ENCODE measurements around the gene RYR2. TPM values are rescaled to one million over a fixed set of nuclear protein-coding genes. Genes with fewer than 3 reads are reported as not detected.

RYR2 gene
- total RNA-seq = 15.2 TPM

- intact Hi-C loops (cut with DNase I) = loop anchor here (1.0 to 10.0 kb wide), 2 partner anchors 147 to 344 kb away; no protein-coding TSS in a partner anchor
- Histone ChIP-seq H3K4me1 (peaks cover 0 to 4% of the 10 kb centered on the region in 2 donors), H3K9me3 (no peaks in the 10 kb centered on the region), H3K36me3 (no peaks in the 10 kb centered on the region), H3K27ac (peak within 1 kb of the TSS; percentile 68 to 88), H3K4me3 (peak within 1 kb of the TSS; percentile 73 to 90), H3K27me3 (no peaks in the 10 kb centered on the region)
- DNase-seq (ENCODE audit: low spot score in 2 of 2) = no peak
- TF ChIP-seq CTCF (IDR thresholded peaks at IDR 0.05) = peak; percentile 33 to 89 (median 62)
These were observed at the start of gene RYR2 for GRCh38 chr1:237041795-237042525. TSS of gene RYR2 (plus strand) at chr1:237042184. CDS start at chr1:237042522, 338 bp downstream.

- Histone ChIP-seq H3K9me3 (peaks cover 4 to 10% of the 10 kb centered on the region in 2 donors), H3K27me3 (no peaks in the 10 kb centered on the region), H3K36me3 (no peaks in the 10 kb centered on the region), H3K27ac (no peak overlapping the region), H3K4me1 (peaks cover 0 to 2% of the 10 kb centered on the region in 2 donors), H3K4me3 (no peak overlapping the region)
- TF ChIP-seq CTCF (IDR thresholded peaks at IDR 0.05) = no peak
- peak in 1 of 2 donors; percentile 7 for DNase-seq (ENCODE audit: low spot score in 2 of 2)
- intact Hi-C loops (cut with DNase I) = no loop called here
These were observed 49.5 kb upstream of the RYR2 start for GRCh38 chr1:236992449-236992848.

- Histone ChIP-seq H3K4me3 (no peak overlapping the region), H3K9me3 (peaks cover 4 to 7% of the 10 kb centered on the region in 2 donors), H3K4me1 (peaks cover 0 to 4% of the 10 kb centered on the region in 2 donors), H3K27ac (no peak overlapping the region), H3K27me3 (no peaks in the 10 kb centered on the region), H3K36me3 (no peaks in the 10 kb centered on the region)
- no peak for DNase-seq (ENCODE audit: low spot score in 2 of 2)
- intact Hi-C loops (cut with DNase I) = no loop called here
- TF ChIP-seq CTCF (IDR thresholded peaks at IDR 0.05) = no peak
These were observed 47.5 kb upstream of the RYR2 start for GRCh38 chr1:236994450-236994849.

GRCh38 chr1:236997361-236997760, 44.6 kb upstream of the RYR2 start:
- H3K9me3 ChIP-seq = no peaks in the 10 kb centered on the region
- H3K36me3 ChIP-seq = no peaks in the 10 kb centered on the region
- peak in 1 of 2 donors; percentile 60 for DNase-seq (ENCODE audit: low spot score in 2 of 2)
- H3K4me3 ChIP-seq = no peak overlapping the region
- TF ChIP-seq CTCF (IDR thresholded peaks at IDR 0.05) = no peak
- intact Hi-C loops (cut with DNase I) = no loop called here
- no peaks in the 10 kb centered on the region for H3K27me3 ChIP-seq
- peaks cover 0 to 4% of the 10 kb centered on the region in 2 donors for H3K4me1 ChIP-seq
- peak overlapping the region; percentile 74 to 79 for H3K27ac ChIP-seq

GRCh38 chr1:236997882-236998281, 44.1 kb upstream of the RYR2 start:
- Histone ChIP-seq H3K36me3 (no peaks in the 10 kb centered on the region), H3K4me1 (peaks cover 0 to 4% of the 10 kb centered on the region in 2 donors), H3K9me3 (no peaks in the 10 kb centered on the region), H3K27me3 (no peaks in the 10 kb centered on the region), H3K4me3 (no peak overlapping the region), H3K27ac (peak overlapping the region; percentile 74 to 79)
- TF ChIP-seq CTCF (IDR thresholded peaks at IDR 0.05) = peak in 1 of 3 experiments; percentile 33
- peak; percentile 30 to 71 for DNase-seq (ENCODE audit: low spot score in 2 of 2)
- intact Hi-C loops (cut with DNase I) = no loop called here
